Measurements from ENCODE around the gene LTK.

GRCh38 chr15:41490355-41490754, 23.3 kb downstream of the LTK start:
- TF ChIP-seq CTCF (IDR thresholded peaks at IDR 0.05): no peak
- no peak for TF ChIP-seq TCF7L2 (IDR thresholded peaks at IDR 0.05; ENCODE audit: low read depth, low read length)
